NCI-H2196 treated with DMSO at 0.1 percent for 48 hours (cell line): ENCODE results near the gene RASL10B.

Experiments used
- DNase-seq: peaks from one replicate; lab custom pipeline; 2025; ENCODE audit not compliant: unreplicated experiment; lab: John Stamatoyannopoulos, UW

The RASL10B gene

GRCh38 chr17:35716897-35717465 lies 14.5 kb upstream of the RASL10B start:
- DNase-seq: no peak

- DNase-seq: no peak
Measured at GRCh38 chr17:35717475-35717874, 14.0 kb upstream of the RASL10B start.

- DNase-seq: no peak
Measured at GRCh38 chr17:35723735-35724134, 7.7 kb upstream of the RASL10B start.

- DNase-seq: no peak
Measured at GRCh38 chr17:35725058-35725457, 6.4 kb upstream of the RASL10B start.

GRCh38 chr17:35725802-35726126 lies 5.7 kb upstream of the RASL10B start:
- DNase-seq: no peak

- no peak for DNase-seq
Measured at GRCh38 chr17:35726127-35726952, 5.1 kb upstream of the RASL10B start.

GRCh38 chr17:35726953-35727460 lies 4.4 kb upstream of the RASL10B start:
- no peak for DNase-seq

- DNase-seq: no peak
Measured at GRCh38 chr17:35727635-35728034, 3.8 kb upstream of the RASL10B start.

- no peak for DNase-seq
Measured at GRCh38 chr17:35728551-35728950, 2.9 kb upstream of the RASL10B start.

GRCh38 chr17:35729405-35729833 lies 2.0 kb upstream of the RASL10B start:
- no peak for DNase-seq

GRCh38 chr17:35730400-35731005 lies 936 bp upstream of the RASL10B start:
- DNase-seq: no peak

- DNase-seq: no peak
Measured at GRCh38 chr17:35731917-35732805, 722 bp downstream of the RASL10B start.

- DNase-seq: no peak
Measured at GRCh38 chr17:35732806-35733136, 1.3 kb downstream of the RASL10B start.

- no peak for DNase-seq
Measured at GRCh38 chr17:35733366-35733765, 1.9 kb downstream of the RASL10B start.

GRCh38 chr17:35734396-35734795 lies 3.0 kb downstream of the RASL10B start:
- DNase-seq: no peak

GRCh38 chr17:35735036-35735805 lies 3.8 kb downstream of the RASL10B start:
- DNase-seq: no peak

GRCh38 chr17:35736236-35736635 lies 4.8 kb downstream of the RASL10B start:
- no peak for DNase-seq

- no peak for DNase-seq
Measured at GRCh38 chr17:35738519-35739133, 7.2 kb downstream of the RASL10B start.

GRCh38 chr17:35740216-35740615 lies 8.8 kb downstream of the RASL10B start:
- no peak for DNase-seq
